ENCODE data around the gene ATG16L2.
A peak's percentile ranks its signal among the peaks of the same experiment; 100 is the strongest.
"Not testable (repeated sequence)": the region's sequence is repeated elsewhere in the genome, so short reads cannot be mapped to it uniquely, and the experiment has no call there.

ATG16L2 gene

GRCh38 chr11:72805216-72805615, 9.0 kb upstream of the ATG16L2 start:
- no peak for DNase-seq

GRCh38 chr11:72806378-72806777, 7.8 kb upstream of the ATG16L2 start:
- DNase-seq = not testable (repeated sequence)

GRCh38 chr11:72807021-72807693, 7.1 kb upstream of the ATG16L2 start:
- DNase-seq = no peak

GRCh38 chr11:72807792-72808191, 6.4 kb upstream of the ATG16L2 start:
- DNase-seq = no peak

GRCh38 chr11:72808331-72808798, 5.8 kb upstream of the ATG16L2 start:
- no peak for DNase-seq

- not testable (repeated sequence) for DNase-seq
These were observed 2.5 kb upstream of the ATG16L2 start for GRCh38 chr11:72811686-72812085.

- DNase-seq = peak; percentile 19
These were observed 1.6 kb upstream of the ATG16L2 start for GRCh38 chr11:72812604-72812966.

- DNase-seq = peak; percentile 42
These were observed 1.1 kb upstream of the ATG16L2 start for GRCh38 chr11:72812967-72813739.

GRCh38 chr11:72813740-72814285, 398 bp upstream of the ATG16L2 start:
- DNase-seq = peak; percentile 59

GRCh38 chr11:72815110-72815618, 953 bp downstream of the ATG16L2 start:
- DNase-seq = no peak

- no peak for DNase-seq
These were observed 2.3 kb downstream of the ATG16L2 start for GRCh38 chr11:72816404-72816990.

GRCh38 chr11:72817966-72818365, 3.8 kb downstream of the ATG16L2 start:
- no peak for DNase-seq

- DNase-seq = no peak
These were observed 4.8 kb downstream of the ATG16L2 start for GRCh38 chr11:72818971-72819370.

GRCh38 chr11:72820439-72821139, 6.4 kb downstream of the ATG16L2 start:
- no peak for DNase-seq

GRCh38 chr11:72821221-72821919, 7.2 kb downstream of the ATG16L2 start:
- no peak for DNase-seq

GRCh38 chr11:72821920-72822799, 7.9 kb downstream of the ATG16L2 start:
- DNase-seq = peak; percentile 72

- DNase-seq = no peak
These were observed 9.0 kb downstream of the ATG16L2 start for GRCh38 chr11:72823105-72823804.

GRCh38 chr11:72824020-72824419, 9.8 kb downstream of the ATG16L2 start:
- no peak for DNase-seq

GRCh38 chr11:72824811-72825505, 10.7 kb downstream of the ATG16L2 start:
- DNase-seq = no peak

GRCh38 chr11:72825661-72826060, 11.4 kb downstream of the ATG16L2 start:
- no peak for DNase-seq
